Measurements from ENCODE around the gene HABP4.

DNA sequence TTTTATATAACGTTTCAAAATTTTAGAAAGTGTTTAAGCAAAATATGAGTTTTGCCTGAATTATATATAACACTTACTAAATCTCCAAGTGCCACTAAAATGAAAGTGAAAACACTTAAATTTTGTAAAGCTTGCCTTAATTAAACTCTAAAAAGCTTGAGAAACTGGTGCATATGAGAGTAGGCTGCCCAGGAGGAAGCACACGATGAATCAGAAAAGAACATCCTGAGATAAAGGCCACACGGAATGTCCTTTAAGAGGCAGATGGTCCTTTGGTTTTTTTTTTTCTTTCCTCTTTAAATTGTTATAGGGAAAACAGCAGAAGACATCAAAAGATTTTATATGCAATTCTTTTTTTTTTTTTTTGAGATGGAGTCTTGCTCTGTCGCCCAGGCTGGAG, 60.3 kb downstream of the HABP4 start:
- TF ChIP-seq, protein P1, sequence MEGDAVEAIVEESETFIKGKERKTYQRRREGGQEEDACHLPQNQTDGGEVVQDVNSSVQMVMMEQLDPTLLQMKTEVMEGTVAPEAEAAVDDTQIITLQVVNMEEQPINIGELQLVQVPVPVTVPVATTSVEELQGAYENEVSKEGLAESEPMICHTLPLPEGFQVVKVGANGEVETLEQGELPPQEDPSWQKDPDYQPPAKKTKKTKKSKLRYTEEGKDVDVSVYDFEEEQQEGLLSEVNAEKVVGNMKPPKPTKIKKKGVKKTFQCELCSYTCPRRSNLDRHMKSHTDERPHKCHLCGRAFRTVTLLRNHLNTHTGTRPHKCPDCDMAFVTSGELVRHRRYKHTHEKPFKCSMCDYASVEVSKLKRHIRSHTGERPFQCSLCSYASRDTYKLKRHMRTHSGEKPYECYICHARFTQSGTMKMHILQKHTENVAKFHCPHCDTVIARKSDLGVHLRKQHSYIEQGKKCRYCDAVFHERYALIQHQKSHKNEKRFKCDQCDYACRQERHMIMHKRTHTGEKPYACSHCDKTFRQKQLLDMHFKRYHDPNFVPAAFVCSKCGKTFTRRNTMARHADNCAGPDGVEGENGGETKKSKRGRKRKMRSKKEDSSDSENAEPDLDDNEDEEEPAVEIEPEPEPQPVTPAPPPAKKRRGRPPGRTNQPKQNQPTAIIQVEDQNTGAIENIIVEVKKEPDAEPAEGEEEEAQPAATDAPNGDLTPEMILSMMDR (IDR thresholded peaks at IDR 0.05; ENCODE audit: insufficient read depth, low read length), result no peak
- TF ChIP-seq POLR2AphosphoS5 (IDR thresholded peaks at IDR 0.05; ENCODE audit: low read depth), result no peak
- TF ChIP-seq, protein P2, sequence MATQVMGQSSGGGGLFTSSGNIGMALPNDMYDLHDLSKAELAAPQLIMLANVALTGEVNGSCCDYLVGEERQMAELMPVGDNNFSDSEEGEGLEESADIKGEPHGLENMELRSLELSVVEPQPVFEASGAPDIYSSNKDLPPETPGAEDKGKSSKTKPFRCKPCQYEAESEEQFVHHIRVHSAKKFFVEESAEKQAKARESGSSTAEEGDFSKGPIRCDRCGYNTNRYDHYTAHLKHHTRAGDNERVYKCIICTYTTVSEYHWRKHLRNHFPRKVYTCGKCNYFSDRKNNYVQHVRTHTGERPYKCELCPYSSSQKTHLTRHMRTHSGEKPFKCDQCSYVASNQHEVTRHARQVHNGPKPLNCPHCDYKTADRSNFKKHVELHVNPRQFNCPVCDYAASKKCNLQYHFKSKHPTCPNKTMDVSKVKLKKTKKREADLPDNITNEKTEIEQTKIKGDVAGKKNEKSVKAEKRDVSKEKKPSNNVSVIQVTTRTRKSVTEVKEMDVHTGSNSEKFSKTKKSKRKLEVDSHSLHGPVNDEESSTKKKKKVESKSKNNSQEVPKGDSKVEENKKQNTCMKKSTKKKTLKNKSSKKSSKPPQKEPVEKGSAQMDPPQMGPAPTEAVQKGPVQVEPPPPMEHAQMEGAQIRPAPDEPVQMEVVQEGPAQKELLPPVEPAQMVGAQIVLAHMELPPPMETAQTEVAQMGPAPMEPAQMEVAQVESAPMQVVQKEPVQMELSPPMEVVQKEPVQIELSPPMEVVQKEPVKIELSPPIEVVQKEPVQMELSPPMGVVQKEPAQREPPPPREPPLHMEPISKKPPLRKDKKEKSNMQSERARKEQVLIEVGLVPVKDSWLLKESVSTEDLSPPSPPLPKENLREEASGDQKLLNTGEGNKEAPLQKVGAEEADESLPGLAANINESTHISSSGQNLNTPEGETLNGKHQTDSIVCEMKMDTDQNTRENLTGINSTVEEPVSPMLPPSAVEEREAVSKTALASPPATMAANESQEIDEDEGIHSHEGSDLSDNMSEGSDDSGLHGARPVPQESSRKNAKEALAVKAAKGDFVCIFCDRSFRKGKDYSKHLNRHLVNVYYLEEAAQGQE (IDR thresholded peaks at IDR 0.05; ENCODE audit: insufficient replicate concordance, low read depth), result no peak
- TF ChIP-seq SPI1 (IDR thresholded peaks at IDR 0.05; ENCODE audit: borderline replicate concordance, low read depth), result no peak
- no peak for TF ChIP-seq GABPA (IDR thresholded peaks at IDR 0.05; ENCODE audit: low read depth)
